ENCODE data around the gene H6PD. TPM values are rescaled to one million over a fixed set of nuclear protein-coding genes. Genes with fewer than 3 reads are reported as not detected.
A peak's percentile ranks its signal among the peaks of the same experiment; 100 is the strongest.

H6PD gene
- total and polyA plus RNA-seq, 2 donors (not counting 3 experiments of a cell fraction or from before 2014, with no cell fraction given) = 24.5 to 29.0 TPM

GRCh38 chr1:9198538-9199361 is 35.8 kb upstream of the H6PD start:
- H3K9me3 ChIP-seq (replicated peaks; ENCODE audit: control insufficient read depth, insufficient read depth, low read length) = no peaks in the 10 kb centered on the region
- H3K9ac ChIP-seq (replicated peaks; ENCODE audit: extremely low read depth, insufficient read depth, low read length) = no peak overlapping the region
- no peaks in the 10 kb centered on the region for H3K36me3 ChIP-seq (ENCODE audit: control insufficient read depth in 2 of 2, extremely low read depth in 1 of 2, insufficient read depth in 2 of 2, low read length in 2 of 2)
- no peaks in the 10 kb centered on the region for H4K20me1 ChIP-seq (replicated peaks; ENCODE audit: control insufficient read depth, extremely low read depth, insufficient read depth, low read length)
- CTCF ChIA-PET = interaction anchor here (0.6 to 5.7 kb wide), 5 partner anchors 12 to 88 kb away, joined by 4 to 84 read pairs (median 4); partner anchors contain the start of gene H6PD
- H3K79me2 ChIP-seq (ENCODE audit: control insufficient read depth, insufficient read depth, low read length) = no peaks in the 10 kb centered on the region
- POLR2A ChIA-PET = no interaction called here
- intact Hi-C loops (cut with micrococcal nuclease) = loop anchor here (5.0 to 10.0 kb wide), 3 partner anchors 34 to 194 kb away; partner anchors contain the start of genes GPR157 and H6PD
- peak overlapping the region; percentile 28 for H3K4me2 ChIP-seq (ENCODE audit: insufficient read depth, low read length)
- no peak overlapping the region for H3K4me3 ChIP-seq (replicated peaks in 1 of 3; ENCODE audit: insufficient read depth in 1 of 3, low read depth in 1 of 3, low read length in 3 of 3)
- peak overlapping the region; percentile 56 for H2AFZ ChIP-seq (ENCODE audit: low read depth, low read length)
- H3K27me3 ChIP-seq (ENCODE audit: control insufficient read depth in 2 of 2, insufficient read depth in 2 of 2, low read length in 2 of 2) = peaks cover 17 to 22% of the 10 kb centered on the region in 2 experiments
- peak; percentile 82 for FAIRE-seq
- dilution Hi-C loops (cut with MboI; ENCODE audit: extremely low pct_ligation_motif_present, low sequenced_read_pairs) = no loop called here
- no peak overlapping the region for H3K27ac ChIP-seq (ENCODE audit: insufficient read depth, low read depth, low read length)
- peak; percentile 43 for DNase-seq (ENCODE audit: low read depth, low spot score)
- no TSS peak for BruUV-seq (replicated peaks)
- TF ChIP-seq CTCF (IDR thresholded peaks at IDR 0.05; ENCODE audit: extremely low read depth in 1 of 2, insufficient read depth in 1 of 2, low read depth in 1 of 2, low read length in 2 of 2) (peak; percentile 15 to 49), MYC (IDR thresholded peaks at IDR 0.05; ENCODE audit: low read depth, low read length) (no peak), JUN (IDR thresholded peaks at IDR 0.05; ENCODE audit: borderline replicate concordance, insufficient read depth, insufficient read length, low read depth) (no peak)
- no peaks in the 10 kb centered on the region for H3K9me1 ChIP-seq (replicated peaks; ENCODE audit: control insufficient read depth, extremely low read depth, insufficient read depth, low read length)
- peaks cover 23% of the 10 kb centered on the region for H3K4me1 ChIP-seq (ENCODE audit: control insufficient read depth, extremely low read depth, insufficient read depth, low read length)

GRCh38 chr1:9200441-9200840 is 34.1 kb upstream of the H6PD start:
- H3K4me2 ChIP-seq (ENCODE audit: insufficient read depth, low read length) = no peak overlapping the region

More at GRCh38 chr1:9200441-9200840, 34.1 kb upstream of the H6PD start:
- TF ChIP-seq EZH2 (IDR thresholded peaks at IDR 0.05; ENCODE audit: borderline replicate concordance, low read depth, low read length, severe bottlenecking) (no peak), POLR2A (IDR thresholded peaks at IDR 0.05; ENCODE audit: low read depth, low read length) (no peak), GATA2 (IDR thresholded peaks at IDR 0.05; ENCODE audit: insufficient read depth, insufficient read length, low read depth, low read length) (no peak), MAX (IDR thresholded peaks at IDR 0.05; ENCODE audit: insufficient read depth, insufficient read length) (no peak), POLR2AphosphoS5 (IDR thresholded peaks at IDR 0.05; ENCODE audit: insufficient read depth, low read depth, low read length) (no peak), MYC (IDR thresholded peaks at IDR 0.05; ENCODE audit: low read depth, low read length) (no peak), JUN (IDR thresholded peaks at IDR 0.05; ENCODE audit: borderline replicate concordance, insufficient read depth, insufficient read length, low read depth) (no peak), CTCF (IDR thresholded peaks at IDR 0.05; ENCODE audit: extremely low read depth in 1 of 2, insufficient read depth in 1 of 2, low read depth in 1 of 2, low read length in 2 of 2) (no peak), FOS (IDR thresholded peaks at IDR 0.05; ENCODE audit: borderline replicate concordance, insufficient read depth, low read length) (no peak)
- Histone ChIP-seq H4K20me1 (replicated peaks; ENCODE audit: control insufficient read depth, extremely low read depth, insufficient read depth, low read length) (no peaks in the 10 kb centered on the region), H3K79me2 (ENCODE audit: control insufficient read depth, insufficient read depth, low read length) (no peaks in the 10 kb centered on the region), H2AFZ (ENCODE audit: low read depth, low read length) (no peak overlapping the region), H3K9me1 (replicated peaks; ENCODE audit: control insufficient read depth, extremely low read depth, insufficient read depth, low read length) (no peaks in the 10 kb centered on the region), H3K4me3 (replicated peaks in 1 of 3; ENCODE audit: insufficient read depth in 1 of 3, low read depth in 1 of 3, low read length in 3 of 3) (no peak overlapping the region), H3K27me3 (ENCODE audit: control insufficient read depth in 2 of 2, insufficient read depth in 2 of 2, low read length in 2 of 2) (peaks cover 21 to 23% of the 10 kb centered on the region in 2 experiments), H3K27ac (ENCODE audit: insufficient read depth, low read depth, low read length) (no peak overlapping the region), H3K36me3 (ENCODE audit: control insufficient read depth in 2 of 2, extremely low read depth in 1 of 2, insufficient read depth in 2 of 2, low read length in 2 of 2) (no peaks in the 10 kb centered on the region), H3K4me1 (ENCODE audit: control insufficient read depth, extremely low read depth, insufficient read depth, low read length) (peaks cover 23% of the 10 kb centered on the region), H3K9me3 (replicated peaks; ENCODE audit: control insufficient read depth, insufficient read depth, low read length) (no peaks in the 10 kb centered on the region), H3K9ac (replicated peaks; ENCODE audit: extremely low read depth, insufficient read depth, low read length) (no peak overlapping the region)
- dilution Hi-C loops (cut with MboI; ENCODE audit: extremely low pct_ligation_motif_present, low sequenced_read_pairs) (no loop called here), intact Hi-C loops (cut with micrococcal nuclease) (loop anchor here (5.0 kb wide), 1 partner anchor 292 kb away; no protein-coding TSS in a partner anchor)
- FAIRE-seq (no peak), DNase-seq (ENCODE audit: low read depth, low spot score) (no peak)
- ChIA-PET POLR2A (interaction anchor here (0.6 kb wide), 1 partner anchor 737 kb away, joined by 6 read pairs; no protein-coding TSS in a partner anchor), CTCF (interaction anchor here (1.2 to 2.9 kb wide), 8 partner anchors 10 to 89 kb away, joined by 3 to 29 read pairs (median 7); partner anchors contain the start of gene H6PD)
- BruUV-seq (replicated peaks) = no TSS peak
